HepG2 (cell line): ENCODE data around the gene ILKAP. TPM values are rescaled to one million over a fixed set of nuclear protein-coding genes. Genes with fewer than 3 reads are reported as not detected.

ENCODE experiments used
- ARID2 ChIP-seq: sonication (generic); formaldehyde crosslinking; IDR thresholded peaks from 2 replicates; pipeline ENCODE4 v1.8.1; 2022; ENCODE audit warnings: mild to moderate bottlenecking, missing genetic modification reagents, borderline replicate concordance
- FOSL2 ChIP-seq: sonication (generic); formaldehyde crosslinking; IDR thresholded peaks from 2 replicates; pipeline ENCODE4 v1.4.0; 2020; ENCODE audit warnings: missing genetic modification reagents
- PAF1 ChIP-seq: IDR thresholded peaks from 2 replicates; pipeline ENCODE4 v1.6.1; 2016; ENCODE audit warnings: missing genetic modification reagents, missing compliant biosample characterization
- PRMT3 ChIP-seq: sonication (generic); formaldehyde crosslinking; IDR thresholded peaks from 2 replicates; pipeline ENCODE4 v1.8.1; 2022; ENCODE audit warnings: low read depth, mild to moderate bottlenecking, moderate library complexity, missing genetic modification reagents, borderline replicate concordance
- WIZ ChIP-seq: sonication (generic); formaldehyde crosslinking; IDR thresholded peaks from 2 replicates; pipeline ENCODE4 v1.5.1; 2020; ENCODE audit warnings: mild to moderate bottlenecking, missing genetic modification reagents
- ZFP37 ChIP-seq: sonication (generic); formaldehyde crosslinking; IDR thresholded peaks from 2 replicates; pipeline ENCODE4 v1.4.0; 2020; ENCODE audit warnings: missing genetic modification reagents, borderline replicate concordance
- ZIK1 ChIP-seq: sonication (generic); formaldehyde crosslinking; IDR thresholded peaks from 2 replicates; pipeline ENCODE4 v1.5.0; 2020; ENCODE audit warnings: mild to moderate bottlenecking, low read depth, missing genetic modification reagents, borderline replicate concordance
- ZNF292 ChIP-seq: sonication (generic); formaldehyde crosslinking; IDR thresholded peaks from 2 replicates; pipeline ENCODE4 v1.8.1; 2022; ENCODE audit warnings: mild to moderate bottlenecking, low read depth, missing genetic modification reagents, borderline replicate concordance
- ZNF331 ChIP-seq: sonication (generic); formaldehyde crosslinking; IDR thresholded peaks from 2 replicates; pipeline ENCODE4 v1.4.0; 2020; ENCODE audit warnings: missing genetic modification reagents
- ZNF335 ChIP-seq: sonication (generic); formaldehyde crosslinking; IDR thresholded peaks from 2 replicates; pipeline ENCODE4 v1.4.0; 2020; ENCODE audit warnings: missing genetic modification reagents
- polyA plus RNA-seq, 8 experiments: library from polyadenylated mRNA; depleted of rRNA in 3 of 8; stranded (reverse) in 7 of 8; unstranded in 1 of 8; fragments of >200 nt; fragmentation: Illumina TruSeq in 4 of 8; extraction: Trizol in 4 of 8; gene quantifications; 2 replicates each; pipeline versions ENCODE4 v1.2.1 to v1.2.3, GENCODE V29; 2011 to 2016; ENCODE audit warnings: low read depth in 4 of 8, missing spikeins in 1 of 8, mixed read lengths in 1 of 8; ENCODE audit not compliant: insufficient read depth in 1 of 8
- total RNA-seq, 5 experiments: library from RNA; depleted of rRNA; stranded (reverse); fragments of >200 nt; fragmentation: Illumina TruSeq; extraction: Trizol; gene quantifications; 2 replicates each; pipeline ENCODE4 v1.2.3, GENCODE V29; 2016; ENCODE audit warnings: low read depth in 1 of 5
- TF ChIP-seq, protein P1 (sequence below): sonication (generic); formaldehyde crosslinking; IDR thresholded peaks from 2 replicates; pipeline ENCODE4 v1.5.1; 2020; ENCODE audit warnings: missing genetic modification reagents, mild to moderate bottlenecking, borderline replicate concordance
- TF ChIP-seq, protein P2 (sequence below): sonication (generic); formaldehyde crosslinking; IDR thresholded peaks from 2 replicates; pipeline ENCODE4 v1.4.0; 2020; ENCODE audit warnings: missing genetic modification reagents
- TF ChIP-seq, protein P3 (sequence below): sonication (generic); formaldehyde crosslinking; IDR thresholded peaks from 2 replicates; pipeline ENCODE4 v1.5.0; 2020; ENCODE audit warnings: mild to moderate bottlenecking, missing genetic modification reagents, borderline replicate concordance

ILKAP gene
- total and polyA plus RNA-seq, 2 of the 13 experiments (the other 11 are each of a cell fraction or from before 2014, with no cell fraction given) = 29.6 to 33.1 TPM

DNA sequence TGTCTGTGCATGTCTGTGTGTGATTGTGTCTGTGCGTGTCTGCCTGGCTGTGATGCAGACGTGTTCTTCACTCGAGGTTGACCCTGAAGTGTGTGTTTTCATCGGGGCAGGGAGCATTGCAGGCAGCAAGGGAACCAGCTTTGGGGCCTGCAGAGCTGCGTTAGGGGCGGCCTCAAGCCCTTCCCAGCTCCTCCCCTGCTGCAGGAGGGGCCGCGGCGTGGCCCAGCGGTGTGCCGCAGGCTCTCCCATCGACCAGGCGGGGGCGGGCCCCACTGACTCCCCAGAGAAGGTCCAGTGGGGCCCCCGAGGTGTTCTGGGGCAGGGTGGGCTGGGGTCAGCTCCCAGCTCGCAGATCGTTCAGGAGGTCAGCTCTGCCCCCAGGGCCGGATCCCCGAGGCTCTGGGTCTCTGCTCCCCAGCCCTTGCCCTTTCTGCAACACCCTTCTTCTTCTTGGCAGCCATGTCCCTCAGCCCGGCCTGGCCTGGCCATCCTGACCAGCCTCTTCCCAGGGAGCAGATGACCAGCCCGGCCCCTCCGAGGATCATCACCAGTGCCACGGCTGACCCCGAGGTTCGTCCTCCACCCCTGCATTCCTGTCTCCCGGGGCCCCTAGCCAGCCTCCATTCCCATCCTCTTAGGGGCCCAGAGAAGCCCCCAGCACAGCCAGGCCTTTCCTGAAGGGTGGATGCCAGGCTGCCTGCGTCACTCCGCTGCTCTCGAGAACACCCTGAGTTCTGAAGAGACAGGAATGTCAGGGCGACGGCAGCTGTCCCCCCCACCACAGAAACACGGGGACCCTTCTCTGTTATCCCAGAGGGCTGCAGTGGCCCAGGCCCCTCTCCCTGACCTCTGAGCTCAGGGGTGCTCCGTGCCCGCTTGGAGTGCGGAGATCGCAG, 76.1 kb downstream of the ILKAP start (continued):
- TF ChIP-seq PRMT3 (no peak), FOSL2 (CRISPR knock-in tag) (no peak), ZNF335 (CRISPR knock-in tag) (peak; percentile 94), ZIK1 (CRISPR knock-in tag) (no peak), WIZ (CRISPR knock-in tag) (no peak; the same call in 1 of the 2 replicates), ZNF331 (CRISPR knock-in tag) (peak; percentile 95), ARID2 (CRISPR knock-in tag) (no peak), ZFP37 (CRISPR knock-in tag) (0 out of 2 replicates have a peak, but pooled peaks have one; percentile 21), ZNF292 (peak; percentile 67; the same call in 1 of the 2 replicates), PAF1 (CRISPR knock-in tag) (no peak)
- TF ChIP-seq, protein P1, sequence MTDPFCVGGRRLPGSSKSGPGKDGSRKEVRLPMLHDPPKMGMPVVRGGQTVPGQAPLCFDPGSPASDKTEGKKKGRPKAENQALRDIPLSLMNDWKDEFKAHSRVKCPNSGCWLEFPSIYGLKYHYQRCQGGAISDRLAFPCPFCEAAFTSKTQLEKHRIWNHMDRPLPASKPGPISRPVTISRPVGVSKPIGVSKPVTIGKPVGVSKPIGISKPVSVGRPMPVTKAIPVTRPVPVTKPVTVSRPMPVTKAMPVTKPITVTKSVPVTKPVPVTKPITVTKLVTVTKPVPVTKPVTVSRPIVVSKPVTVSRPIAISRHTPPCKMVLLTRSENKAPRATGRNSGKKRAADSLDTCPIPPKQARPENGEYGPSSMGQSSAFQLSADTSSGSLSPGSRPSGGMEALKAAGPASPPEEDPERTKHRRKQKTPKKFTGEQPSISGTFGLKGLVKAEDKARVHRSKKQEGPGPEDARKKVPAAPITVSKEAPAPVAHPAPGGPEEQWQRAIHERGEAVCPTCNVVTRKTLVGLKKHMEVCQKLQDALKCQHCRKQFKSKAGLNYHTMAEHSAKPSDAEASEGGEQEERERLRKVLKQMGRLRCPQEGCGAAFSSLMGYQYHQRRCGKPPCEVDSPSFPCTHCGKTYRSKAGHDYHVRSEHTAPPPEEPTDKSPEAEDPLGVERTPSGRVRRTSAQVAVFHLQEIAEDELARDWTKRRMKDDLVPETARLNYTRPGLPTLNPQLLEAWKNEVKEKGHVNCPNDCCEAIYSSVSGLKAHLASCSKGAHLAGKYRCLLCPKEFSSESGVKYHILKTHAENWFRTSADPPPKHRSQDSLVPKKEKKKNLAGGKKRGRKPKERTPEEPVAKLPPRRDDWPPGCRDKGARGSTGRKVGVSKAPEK = 0 out of 2 replicates have a peak, but pooled peaks have one; percentile 22
- TF ChIP-seq, protein P2, sequence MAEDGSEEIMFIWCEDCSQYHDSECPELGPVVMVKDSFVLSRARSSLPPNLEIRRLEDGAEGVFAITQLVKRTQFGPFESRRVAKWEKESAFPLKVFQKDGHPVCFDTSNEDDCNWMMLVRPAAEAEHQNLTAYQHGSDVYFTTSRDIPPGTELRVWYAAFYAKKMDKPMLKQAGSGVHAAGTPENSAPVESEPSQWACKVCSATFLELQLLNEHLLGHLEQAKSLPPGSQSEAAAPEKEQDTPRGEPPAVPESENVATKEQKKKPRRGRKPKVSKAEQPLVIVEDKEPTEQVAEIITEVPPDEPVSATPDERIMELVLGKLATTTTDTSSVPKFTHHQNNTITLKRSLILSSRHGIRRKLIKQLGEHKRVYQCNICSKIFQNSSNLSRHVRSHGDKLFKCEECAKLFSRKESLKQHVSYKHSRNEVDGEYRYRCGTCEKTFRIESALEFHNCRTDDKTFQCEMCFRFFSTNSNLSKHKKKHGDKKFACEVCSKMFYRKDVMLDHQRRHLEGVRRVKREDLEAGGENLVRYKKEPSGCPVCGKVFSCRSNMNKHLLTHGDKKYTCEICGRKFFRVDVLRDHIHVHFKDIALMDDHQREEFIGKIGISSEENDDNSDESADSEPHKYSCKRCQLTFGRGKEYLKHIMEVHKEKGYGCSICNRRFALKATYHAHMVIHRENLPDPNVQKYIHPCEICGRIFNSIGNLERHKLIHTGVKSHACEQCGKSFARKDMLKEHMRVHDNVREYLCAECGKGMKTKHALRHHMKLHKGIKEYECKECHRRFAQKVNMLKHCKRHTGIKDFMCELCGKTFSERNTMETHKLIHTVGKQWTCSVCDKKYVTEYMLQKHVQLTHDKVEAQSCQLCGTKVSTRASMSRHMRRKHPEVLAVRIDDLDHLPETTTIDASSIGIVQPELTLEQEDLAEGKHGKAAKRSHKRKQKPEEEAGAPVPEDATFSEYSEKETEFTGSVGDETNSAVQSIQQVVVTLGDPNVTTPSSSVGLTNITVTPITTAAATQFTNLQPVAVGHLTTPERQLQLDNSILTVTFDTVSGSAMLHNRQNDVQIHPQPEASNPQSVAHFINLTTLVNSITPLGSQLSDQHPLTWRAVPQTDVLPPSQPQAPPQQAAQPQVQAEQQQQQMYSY (CRISPR knock-in tag) = no peak
- TF ChIP-seq, protein P3, sequence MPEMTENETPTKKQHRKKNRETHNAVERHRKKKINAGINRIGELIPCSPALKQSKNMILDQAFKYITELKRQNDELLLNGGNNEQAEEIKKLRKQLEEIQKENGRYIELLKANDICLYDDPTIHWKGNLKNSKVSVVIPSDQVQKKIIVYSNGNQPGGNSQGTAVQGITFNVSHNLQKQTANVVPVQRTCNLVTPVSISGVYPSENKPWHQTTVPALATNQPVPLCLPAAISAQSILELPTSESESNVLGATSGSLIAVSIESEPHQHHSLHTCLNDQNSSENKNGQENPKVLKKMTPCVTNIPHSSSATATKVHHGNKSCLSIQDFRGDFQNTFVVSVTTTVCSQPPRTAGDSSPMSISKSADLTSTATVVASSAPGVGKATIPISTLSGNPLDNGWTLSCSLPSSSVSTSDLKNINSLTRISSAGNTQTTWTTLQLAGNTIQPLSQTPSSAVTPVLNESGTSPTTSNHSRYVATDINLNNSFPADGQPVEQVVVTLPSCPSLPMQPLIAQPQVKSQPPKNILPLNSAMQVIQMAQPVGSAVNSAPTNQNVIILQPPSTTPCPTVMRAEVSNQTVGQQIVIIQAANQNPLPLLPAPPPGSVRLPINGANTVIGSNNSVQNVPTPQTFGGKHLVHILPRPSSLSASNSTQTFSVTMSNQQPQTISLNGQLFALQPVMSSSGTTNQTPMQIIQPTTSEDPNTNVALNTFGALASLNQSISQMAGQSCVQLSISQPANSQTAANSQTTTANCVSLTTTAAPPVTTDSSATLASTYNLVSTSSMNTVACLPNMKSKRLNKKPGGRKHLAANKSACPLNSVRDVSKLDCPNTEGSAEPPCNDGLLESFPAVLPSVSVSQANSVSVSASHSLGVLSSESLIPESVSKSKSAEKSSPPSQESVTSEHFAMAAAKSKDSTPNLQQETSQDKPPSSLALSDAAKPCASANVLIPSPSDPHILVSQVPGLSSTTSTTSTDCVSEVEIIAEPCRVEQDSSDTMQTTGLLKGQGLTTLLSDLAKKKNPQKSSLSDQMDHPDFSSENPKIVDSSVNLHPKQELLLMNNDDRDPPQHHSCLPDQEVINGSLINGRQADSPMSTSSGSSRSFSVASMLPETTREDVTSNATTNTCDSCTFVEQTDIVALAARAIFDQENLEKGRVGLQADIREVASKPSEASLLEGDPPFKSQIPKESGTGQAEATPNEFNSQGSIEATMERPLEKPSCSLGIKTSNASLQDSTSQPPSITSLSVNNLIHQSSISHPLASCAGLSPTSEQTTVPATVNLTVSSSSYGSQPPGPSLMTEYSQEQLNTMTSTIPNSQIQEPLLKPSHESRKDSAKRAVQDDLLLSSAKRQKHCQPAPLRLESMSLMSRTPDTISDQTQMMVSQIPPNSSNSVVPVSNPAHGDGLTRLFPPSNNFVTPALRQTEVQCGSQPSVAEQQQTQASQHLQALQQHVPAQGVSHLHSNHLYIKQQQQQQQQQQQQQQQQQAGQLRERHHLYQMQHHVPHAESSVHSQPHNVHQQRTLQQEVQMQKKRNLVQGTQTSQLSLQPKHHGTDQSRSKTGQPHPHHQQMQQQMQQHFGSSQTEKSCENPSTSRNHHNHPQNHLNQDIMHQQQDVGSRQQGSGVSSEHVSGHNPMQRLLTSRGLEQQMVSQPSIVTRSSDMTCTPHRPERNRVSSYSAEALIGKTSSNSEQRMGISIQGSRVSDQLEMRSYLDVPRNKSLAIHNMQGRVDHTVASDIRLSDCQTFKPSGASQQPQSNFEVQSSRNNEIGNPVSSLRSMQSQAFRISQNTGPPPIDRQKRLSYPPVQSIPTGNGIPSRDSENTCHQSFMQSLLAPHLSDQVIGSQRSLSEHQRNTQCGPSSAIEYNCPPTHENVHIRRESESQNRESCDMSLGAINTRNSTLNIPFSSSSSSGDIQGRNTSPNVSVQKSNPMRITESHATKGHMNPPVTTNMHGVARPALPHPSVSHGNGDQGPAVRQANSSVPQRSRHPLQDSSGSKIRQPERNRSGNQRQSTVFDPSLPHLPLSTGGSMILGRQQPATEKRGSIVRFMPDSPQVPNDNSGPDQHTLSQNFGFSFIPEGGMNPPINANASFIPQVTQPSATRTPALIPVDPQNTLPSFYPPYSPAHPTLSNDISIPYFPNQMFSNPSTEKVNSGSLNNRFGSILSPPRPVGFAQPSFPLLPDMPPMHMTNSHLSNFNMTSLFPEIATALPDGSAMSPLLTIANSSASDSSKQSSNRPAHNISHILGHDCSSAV (CRISPR knock-in tag) = no peak
